Natural killer cell (primary cell): Measurements from ENCODE around the gene SAFB. TPM values are rescaled to one million over a fixed set of nuclear protein-coding genes. Genes with fewer than 3 reads are reported as not detected.

ENCODE experiments used
- ATAC-seq, 3 donors: fragments of 150-1000 bp in 2 of 3; fragments of 200-7000 bp in 1 of 3; cut with Tn5 transposase; 1 replicate in 1 of 3; 2 replicates in 2 of 3; pipeline ENCODE4 v1.10.0; 2021; ENCODE audit warnings: mild to moderate bottlenecking in 2 of 3, moderate library complexity in 2 of 3
- DNase-seq, 2 donors: peaks; one replicate each; pipeline versions ENCODE4 v3.0.0 to v3.0.0-alpha.2; 2013 to 2021; ENCODE audit warnings: mixed read lengths in 1 of 2
- H3K27ac ChIP-seq: one replicate; pipeline ENCODE4 v1.5.1; 2013; ENCODE audit warnings: mild to moderate bottlenecking, low read length
- H3K27me3 ChIP-seq: one replicate; pipeline ENCODE4 v1.6.1; 2013; ENCODE audit warnings: low read length; ENCODE audit not compliant: control insufficient read depth, insufficient read depth
- H3K36me3 ChIP-seq: one replicate; pipeline ENCODE4 v1.6.1; 2013; ENCODE audit warnings: low read length; ENCODE audit not compliant: control insufficient read depth, insufficient read depth
- H3K4me1 ChIP-seq: one replicate; pipeline ENCODE4 v1.6.1; 2013; ENCODE audit warnings: low read length; ENCODE audit not compliant: control insufficient read depth, insufficient read depth
- H3K4me3 ChIP-seq: one replicate; pipeline ENCODE4 v1.5.1; 2013; ENCODE audit warnings: low read length
- H3K9me3 ChIP-seq: one replicate; pipeline ENCODE4 v1.6.1; 2013; ENCODE audit warnings: low read length; ENCODE audit not compliant: control insufficient read depth, insufficient read depth
- H3K27ac Mint-ChIP-seq, 2 donors: one replicate each; pipeline ENCODE4 v1.8.0; 2022; ENCODE audit warnings: mild to moderate bottlenecking in 2 of 2, mixed read lengths in 2 of 2, moderate library complexity in 1 of 2
- H3K27me3 Mint-ChIP-seq, 2 donors: one replicate each; pipeline ENCODE4 v1.8.0; 2022; ENCODE audit warnings: low read depth in 2 of 2, mixed read lengths in 2 of 2
- H3K36me3 Mint-ChIP-seq: one replicate; pipeline ENCODE4 v1.8.0; 2022; ENCODE audit warnings: mixed read lengths
- H3K4me1 Mint-ChIP-seq, 2 donors: one replicate each; pipeline ENCODE4 v1.8.0; 2022; ENCODE audit warnings: mixed read lengths in 2 of 2
- H3K4me3 Mint-ChIP-seq: one replicate; pipeline ENCODE4 v1.8.0; 2022; ENCODE audit warnings: mild to moderate bottlenecking, moderate library complexity, mixed read lengths
- H3K9me3 Mint-ChIP-seq, 2 donors: one replicate each; pipeline ENCODE4 v1.8.0; 2022; ENCODE audit warnings: mixed read lengths in 2 of 2
- CTCF ChIP-seq: fragments of 200-600 bp; IDR thresholded peaks from one replicate; pipeline ENCODE4 v1.8.0; 2022; ENCODE audit warnings: antibody characterized with exemption
- WGBS: methylation state at CpG from one replicate; pipeline ENCODE4 v1.1.7; 2013; ENCODE audit warnings: missing lambda C conversion rate; ENCODE audit not compliant: insufficient coverage; 5-methylcytosine and 5-hydroxymethylcytosine counted together
- intact Hi-C: fragments of 100-400 bp; cut with micrococcal nuclease; formaldehyde crosslinking; loops from one replicate; pipeline ENCODE4 v1.14.2; 2022
- total RNA-seq, 4 donors: library from RNA; stranded (reverse); fragments of 120-200 nt in 1 of 4; gene quantifications; one replicate each; pipeline versions ENCODE4 v1.2.3 to v1.2.4, GENCODE V29; 2013 to 2022

The SAFB gene
- total RNA-seq, 3 donors from 2014 or later (not counting 1 experiment from before 2014, with no cell fraction given): 195 to 229 (median 207) TPM

DNA sequence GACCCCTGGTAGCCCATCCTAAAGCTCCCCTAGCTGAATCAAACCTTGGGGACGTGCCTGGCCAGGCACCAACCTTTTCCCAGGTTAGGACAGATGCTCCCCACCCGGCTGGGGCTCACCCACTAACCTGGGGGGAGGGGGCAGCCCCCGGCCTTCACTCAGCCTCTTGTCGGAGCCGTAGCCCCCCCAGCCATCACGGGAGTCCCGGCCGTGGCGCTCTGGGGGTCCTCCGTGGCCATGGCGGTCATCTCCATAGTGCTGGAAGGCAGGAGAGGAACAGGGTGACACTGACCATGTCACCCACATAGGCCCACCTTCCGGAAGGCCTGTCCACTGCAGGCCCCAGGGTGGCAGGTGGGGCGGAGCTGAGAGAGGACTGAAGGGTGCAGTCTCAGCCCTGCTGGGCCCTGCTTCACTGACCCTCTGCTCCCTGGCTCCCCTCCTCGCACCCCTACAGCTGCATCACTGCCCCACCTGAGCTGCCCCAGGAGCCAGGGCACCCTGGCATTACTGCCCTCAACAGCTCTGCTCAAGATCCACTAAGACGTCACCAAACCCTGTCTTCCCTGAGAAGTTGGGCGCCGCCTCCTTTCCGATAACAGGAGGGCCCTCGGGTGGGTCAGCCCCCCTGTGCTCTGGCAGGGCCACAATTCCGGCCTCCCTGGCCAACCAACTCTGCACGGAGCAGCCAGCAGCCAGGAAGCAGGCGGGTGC, 32.6 kb upstream of the SAFB start:
- ATAC-seq: no peak

GRCh38 chr19:5590865-5591154, 32.1 kb upstream of the SAFB start:
- Mint-ChIP-seq H3K36me3 (peaks cover 14% of the 10 kb centered on the region), H3K4me3 (no peak overlapping the region), H3K9me3 (no peaks in the 10 kb centered on the region), H3K4me1 (peaks cover 5 to 8% of the 10 kb centered on the region in 2 donors), H3K27me3 (no peaks in the 10 kb centered on the region), H3K27ac (no peak overlapping the region)
- H3K9me3 ChIP-seq: no peaks in the 10 kb centered on the region
- H3K36me3 ChIP-seq: peaks cover 79% of the 10 kb centered on the region
- no peaks in the 10 kb centered on the region for H3K27me3 ChIP-seq
- intact Hi-C loops: no loop called here
- H3K27ac ChIP-seq: no peak overlapping the region
- no peak for ATAC-seq
- no peak overlapping the region for H3K4me3 ChIP-seq
- TF ChIP-seq CTCF: no peak
- 91% methylated on average over 9 of the region's 9 CpGs for WGBS
- DNase-seq: no peak
- peaks cover 9% of the 10 kb centered on the region for H3K4me1 ChIP-seq

More for the DNA sequence above, 32.6 kb upstream of the SAFB start:
- Histone ChIP-seq H3K36me3 (peaks cover 75% of the 10 kb centered on the region), H3K27ac (no peak overlapping the region), H3K4me3 (no peak overlapping the region), H3K4me1 (peaks cover 14% of the 10 kb centered on the region), H3K27me3 (no peaks in the 10 kb centered on the region), H3K9me3 (no peaks in the 10 kb centered on the region)
- Mint-ChIP-seq H3K4me3 (no peak overlapping the region), H3K27ac (no peak overlapping the region), H3K27me3 (no peaks in the 10 kb centered on the region), H3K36me3 (peaks cover 10% of the 10 kb centered on the region), H3K4me1 (peaks cover 9 to 12% of the 10 kb centered on the region in 2 donors), H3K9me3 (no peaks in the 10 kb centered on the region)
- TF ChIP-seq CTCF: no peak
- 97% methylated on average over 22 of the region's 22 CpGs for WGBS
- no peak for DNase-seq
- intact Hi-C loops: no loop called here

DNA sequence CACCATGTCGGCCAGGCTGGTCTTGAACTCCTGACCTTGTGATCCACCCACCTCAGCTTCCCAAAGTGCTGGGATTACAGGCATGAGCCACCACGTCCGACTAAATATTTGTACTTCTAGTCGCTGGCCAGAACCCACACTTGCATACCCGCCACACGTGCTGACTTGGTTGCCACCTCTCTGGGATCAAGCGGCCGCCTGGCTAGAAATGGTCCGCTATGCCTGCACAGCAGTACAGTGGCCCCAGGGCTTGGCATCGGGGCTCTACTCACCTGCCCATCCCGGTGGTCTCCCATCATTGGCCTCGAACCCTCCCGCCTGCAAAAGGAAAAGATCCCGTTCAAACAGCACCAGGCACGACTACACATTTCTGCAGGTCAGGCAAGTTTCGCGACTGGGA, 31.4 kb upstream of the SAFB start:
- 98% methylated on average over 17 of the region's 17 CpGs for WGBS
- no peak overlapping the region for H3K4me3 Mint-ChIP-seq
- Histone ChIP-seq H3K27me3 (no peaks in the 10 kb centered on the region), H3K27ac (no peak overlapping the region), H3K4me3 (no peak overlapping the region), H3K36me3 (peaks cover 83% of the 10 kb centered on the region), H3K9me3 (no peaks in the 10 kb centered on the region), H3K4me1 (peaks cover 4% of the 10 kb centered on the region)
- H3K36me3 Mint-ChIP-seq: peaks cover 14% of the 10 kb centered on the region
- H3K27me3 Mint-ChIP-seq: no peaks in the 10 kb centered on the region
- intact Hi-C loops: no loop called here
- DNase-seq: no peak
- ATAC-seq: no peak
- peaks cover 0 to 5% of the 10 kb centered on the region in 2 donors for H3K4me1 Mint-ChIP-seq
- no peak overlapping the region for H3K27ac Mint-ChIP-seq
- no peak for TF ChIP-seq CTCF
- H3K9me3 Mint-ChIP-seq: no peaks in the 10 kb centered on the region
